Measurements from ENCODE around the gene CDH23. TPM values are rescaled to one million over a fixed set of nuclear protein-coding genes. Genes with fewer than 3 reads are reported as not detected.

Gene CDH23
- total and polyA plus RNA-seq, 10 of the 15 experiments (the other 5 are each of a cell fraction or from before 2014, with no cell fraction given) = 0.09 to 0.40 (median 0.15) TPM; not detected in 1

- TF ChIP-seq ATF3 (IDR thresholded peaks at IDR 0.05; ENCODE audit: borderline replicate concordance, extremely low read depth, low read depth, low read length) = no peak
- peak; percentile 78 for TF ChIP-seq MTA2 (IDR thresholded peaks at IDR 0.05; ENCODE audit: low read depth)
- TF ChIP-seq POLR2A (IDR thresholded peaks at IDR 0.05; ENCODE audit: low read depth, low read length) = no peak
- TF ChIP-seq SUZ12 (IDR thresholded peaks at IDR 0.05; ENCODE audit: unreplicated experiment) = no peak
- no peak for TF ChIP-seq YY1 (IDR thresholded peaks at IDR 0.05; ENCODE audit: low read depth, low read length)
- no peak for TF ChIP-seq HDAC6 (IDR thresholded peaks at IDR 0.05; ENCODE audit: unreplicated experiment)
- TF ChIP-seq BHLHE40 (IDR thresholded peaks at IDR 0.05; ENCODE audit: borderline replicate concordance in 1 of 2, low read depth in 2 of 2, low read length in 1 of 2) = peak; percentile 63 to 69; a peak in 2 of 4 replicates
- TF ChIP-seq, protein P1, sequence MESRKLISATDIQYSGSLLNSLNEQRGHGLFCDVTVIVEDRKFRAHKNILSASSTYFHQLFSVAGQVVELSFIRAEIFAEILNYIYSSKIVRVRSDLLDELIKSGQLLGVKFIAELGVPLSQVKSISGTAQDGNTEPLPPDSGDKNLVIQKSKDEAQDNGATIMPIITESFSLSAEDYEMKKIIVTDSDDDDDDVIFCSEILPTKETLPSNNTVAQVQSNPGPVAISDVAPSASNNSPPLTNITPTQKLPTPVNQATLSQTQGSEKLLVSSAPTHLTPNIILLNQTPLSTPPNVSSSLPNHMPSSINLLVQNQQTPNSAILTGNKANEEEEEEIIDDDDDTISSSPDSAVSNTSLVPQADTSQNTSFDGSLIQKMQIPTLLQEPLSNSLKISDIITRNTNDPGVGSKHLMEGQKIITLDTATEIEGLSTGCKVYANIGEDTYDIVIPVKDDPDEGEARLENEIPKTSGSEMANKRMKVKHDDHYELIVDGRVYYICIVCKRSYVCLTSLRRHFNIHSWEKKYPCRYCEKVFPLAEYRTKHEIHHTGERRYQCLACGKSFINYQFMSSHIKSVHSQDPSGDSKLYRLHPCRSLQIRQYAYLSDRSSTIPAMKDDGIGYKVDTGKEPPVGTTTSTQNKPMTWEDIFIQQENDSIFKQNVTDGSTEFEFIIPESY (IDR thresholded peaks at IDR 0.05) = no peak
- no peak for TF ChIP-seq EP300 (IDR thresholded peaks at IDR 0.05; ENCODE audit: borderline replicate concordance in 1 of 2, control insufficient read depth in 1 of 2, low read depth in 2 of 2, low read length in 2 of 2)
- TF ChIP-seq CBFB (IDR thresholded peaks at IDR 0.05; ENCODE audit: low read depth) = peak; percentile 75; the same call in 1 of the 2 replicates
- no peak for TF ChIP-seq CHD4 (IDR thresholded peaks at IDR 0.05)
- no peak for TF ChIP-seq ZNF687 (IDR thresholded peaks at IDR 0.05)
- TF ChIP-seq, protein P2, sequence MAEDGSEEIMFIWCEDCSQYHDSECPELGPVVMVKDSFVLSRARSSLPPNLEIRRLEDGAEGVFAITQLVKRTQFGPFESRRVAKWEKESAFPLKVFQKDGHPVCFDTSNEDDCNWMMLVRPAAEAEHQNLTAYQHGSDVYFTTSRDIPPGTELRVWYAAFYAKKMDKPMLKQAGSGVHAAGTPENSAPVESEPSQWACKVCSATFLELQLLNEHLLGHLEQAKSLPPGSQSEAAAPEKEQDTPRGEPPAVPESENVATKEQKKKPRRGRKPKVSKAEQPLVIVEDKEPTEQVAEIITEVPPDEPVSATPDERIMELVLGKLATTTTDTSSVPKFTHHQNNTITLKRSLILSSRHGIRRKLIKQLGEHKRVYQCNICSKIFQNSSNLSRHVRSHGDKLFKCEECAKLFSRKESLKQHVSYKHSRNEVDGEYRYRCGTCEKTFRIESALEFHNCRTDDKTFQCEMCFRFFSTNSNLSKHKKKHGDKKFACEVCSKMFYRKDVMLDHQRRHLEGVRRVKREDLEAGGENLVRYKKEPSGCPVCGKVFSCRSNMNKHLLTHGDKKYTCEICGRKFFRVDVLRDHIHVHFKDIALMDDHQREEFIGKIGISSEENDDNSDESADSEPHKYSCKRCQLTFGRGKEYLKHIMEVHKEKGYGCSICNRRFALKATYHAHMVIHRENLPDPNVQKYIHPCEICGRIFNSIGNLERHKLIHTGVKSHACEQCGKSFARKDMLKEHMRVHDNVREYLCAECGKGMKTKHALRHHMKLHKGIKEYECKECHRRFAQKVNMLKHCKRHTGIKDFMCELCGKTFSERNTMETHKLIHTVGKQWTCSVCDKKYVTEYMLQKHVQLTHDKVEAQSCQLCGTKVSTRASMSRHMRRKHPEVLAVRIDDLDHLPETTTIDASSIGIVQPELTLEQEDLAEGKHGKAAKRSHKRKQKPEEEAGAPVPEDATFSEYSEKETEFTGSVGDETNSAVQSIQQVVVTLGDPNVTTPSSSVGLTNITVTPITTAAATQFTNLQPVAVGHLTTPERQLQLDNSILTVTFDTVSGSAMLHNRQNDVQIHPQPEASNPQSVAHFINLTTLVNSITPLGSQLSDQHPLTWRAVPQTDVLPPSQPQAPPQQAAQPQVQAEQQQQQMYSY (CRISPR knock-in tag; IDR thresholded peaks at IDR 0.05) = no peak
- no peak for TF ChIP-seq SMC3 (IDR thresholded peaks at IDR 0.05; ENCODE audit: borderline replicate concordance, low read length)
- no peak for TF ChIP-seq TARDBP (IDR thresholded peaks at IDR 0.05; ENCODE audit: borderline replicate concordance)
- TF ChIP-seq CTCF (IDR thresholded peaks at IDR 0.05 in 2 of 3, conservative IDR thresholded peaks at IDR 0.05 in 1 of 3; ENCODE audit: control insufficient read depth in 2 of 3, extremely low read depth in 1 of 3, insufficient read depth in 1 of 3, low read depth in 3 of 3, low read length in 3 of 3) = no peak
- no peak for TF ChIP-seq SMAD1 (IDR thresholded peaks at IDR 0.05; ENCODE audit: low read depth, partially characterized antibody)
Measured at GRCh38 chr10:71697938-71698709, 301.4 kb downstream of the CDH23 start (continued).

Measured in GM12878 (cell line).